H1 (cell line): ENCODE data around the gene RGL2.
"Not testable (repeated sequence)": the region's sequence is repeated elsewhere in the genome, so short reads cannot be mapped to it uniquely, and the experiment has no call there.

Source experiments
- CHD2 ChIP-seq: IDR thresholded peaks from 2 replicates; pipeline ENCODE4 v1.6.1; 2012; ENCODE audit warnings: low read length, improper control_type of control experiment
- CTCF ChIP-seq, 3 experiments: IDR thresholded peaks; 1 replicate in 2 of 3; 2 replicates in 1 of 3; pipeline versions ENCODE4 v1.5.1 to v1.6.1; 2011; ENCODE audit warnings: low read length in 3 of 3, mild to moderate bottlenecking in 3 of 3, inconsistent platforms in 2 of 3, low read depth in 1 of 3, moderate library complexity in 1 of 3; ENCODE audit not compliant: insufficient read depth in 1 of 3; ENCODE audit errors: control extremely low read depth in 1 of 3
- EZH2 ChIP-seq: fragments of 200-600 bp; sonication (generic); IDR thresholded peaks from 2 replicates; pipeline ENCODE4 v1.7.1; 2012; ENCODE audit warnings: low read depth, mild to moderate bottlenecking, moderate library complexity, low read length, inconsistent platforms; ENCODE audit not compliant: severe bottlenecking
- POLR2A ChIP-seq, 2 experiments: IDR thresholded peaks; 1 replicate in 1 of 2; 2 replicates in 1 of 2; pipeline ENCODE4 v1.6.1; 2011; ENCODE audit warnings: low read depth in 2 of 2, low read length in 2 of 2, mild to moderate bottlenecking in 2 of 2; ENCODE audit errors: control extremely low read depth in 1 of 2
- POLR2AphosphoS5 ChIP-seq: IDR thresholded peaks from 2 replicates; pipeline ENCODE4 v1.6.1; 2011; ENCODE audit warnings: low read depth, low read length
- POU5F1 ChIP-seq: IDR thresholded peaks from 2 replicates; pipeline ENCODE4 v1.6.1; 2011; ENCODE audit warnings: low read depth, mild to moderate bottlenecking, low read length, moderate library complexity
- RAD21 ChIP-seq, 2 experiments: IDR thresholded peaks in 1 of 2; conservative IDR thresholded peaks in 1 of 2; 2 replicates each; pipeline ENCODE4 v1.6.1; 2011; ENCODE audit warnings: low read depth in 2 of 2, low read length in 2 of 2, improper control_type of control experiment in 1 of 2, inconsistent platforms in 1 of 2, mild to moderate bottlenecking in 1 of 2, moderate library complexity in 1 of 2
- SP1 ChIP-seq: IDR thresholded peaks from 2 replicates; pipeline ENCODE4 v1.6.1; 2011; ENCODE audit warnings: low read depth, low read length
- SRF ChIP-seq: IDR thresholded peaks from 2 replicates; pipeline ENCODE4 v1.6.1; 2011; ENCODE audit warnings: mild to moderate bottlenecking, low read depth, low read length, moderate library complexity
- SUZ12 ChIP-seq: fragments of 200-600 bp; sonication (generic); IDR thresholded peaks from 2 replicates; pipeline ENCODE4 v1.6.1; 2012; ENCODE audit warnings: mild to moderate bottlenecking, inconsistent platforms, low read length, moderate library complexity, mixed read lengths
- TAF1 ChIP-seq: IDR thresholded peaks from 2 replicates; pipeline ENCODE4 v1.6.1; 2011; ENCODE audit warnings: mild to moderate bottlenecking, low read depth, low read length
- TBP ChIP-seq: IDR thresholded peaks from 2 replicates; pipeline ENCODE4 v1.6.1; 2011; ENCODE audit warnings: low read depth, low read length, improper control_type of control experiment
- TCF12 ChIP-seq: IDR thresholded peaks from 2 replicates; pipeline ENCODE4 v1.6.1; 2011; ENCODE audit warnings: low read depth, mild to moderate bottlenecking, low read length
- TF ChIP-seq, protein P1 (sequence below): IDR thresholded peaks from 2 replicates; pipeline ENCODE4 v1.6.1; 2011; ENCODE audit warnings: low read depth, mild to moderate bottlenecking, low read length; ENCODE audit not compliant: insufficient read depth

- not testable (repeated sequence) for TF ChIP-seq TBP; CTCF (IDR thresholded peaks at IDR 0.05; ENCODE audit: control extremely low read depth in 1 of 3, insufficient read depth in 1 of 3, low read depth in 1 of 3, low read length in 3 of 3); EZH2; POU5F1; SRF; RAD21 (IDR thresholded peaks at IDR 0.05 in 1 of 2, conservative IDR thresholded peaks at IDR 0.05 in 1 of 2; ENCODE audit: low read depth in 2 of 2, low read length in 2 of 2); POLR2A (IDR thresholded peaks at IDR 0.05; ENCODE audit: control extremely low read depth in 1 of 2, low read depth in 2 of 2, low read length in 2 of 2); SUZ12; TAF1; CHD2; POLR2AphosphoS5; TCF12; SP1
- TF ChIP-seq, protein P1, sequence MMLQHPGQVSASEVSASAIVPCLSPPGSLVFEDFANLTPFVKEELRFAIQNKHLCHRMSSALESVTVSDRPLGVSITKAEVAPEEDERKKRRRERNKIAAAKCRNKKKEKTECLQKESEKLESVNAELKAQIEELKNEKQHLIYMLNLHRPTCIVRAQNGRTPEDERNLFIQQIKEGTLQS, result not testable (repeated sequence)
Observed at GRCh38 chr6:33346972-33347371, 48.2 kb upstream of the RGL2 start.
